ENCODE data around the gene ZDHHC7. TPM values are rescaled to one million over a fixed set of nuclear protein-coding genes. Genes with fewer than 3 reads are reported as not detected.

Gene ZDHHC7
- total and polyA plus RNA-seq, 9 of the 15 experiments (the other 6 are each of a cell fraction or from before 2014, with no cell fraction given), result 1.7 to 49.7 (median 37.4) TPM

DNA sequence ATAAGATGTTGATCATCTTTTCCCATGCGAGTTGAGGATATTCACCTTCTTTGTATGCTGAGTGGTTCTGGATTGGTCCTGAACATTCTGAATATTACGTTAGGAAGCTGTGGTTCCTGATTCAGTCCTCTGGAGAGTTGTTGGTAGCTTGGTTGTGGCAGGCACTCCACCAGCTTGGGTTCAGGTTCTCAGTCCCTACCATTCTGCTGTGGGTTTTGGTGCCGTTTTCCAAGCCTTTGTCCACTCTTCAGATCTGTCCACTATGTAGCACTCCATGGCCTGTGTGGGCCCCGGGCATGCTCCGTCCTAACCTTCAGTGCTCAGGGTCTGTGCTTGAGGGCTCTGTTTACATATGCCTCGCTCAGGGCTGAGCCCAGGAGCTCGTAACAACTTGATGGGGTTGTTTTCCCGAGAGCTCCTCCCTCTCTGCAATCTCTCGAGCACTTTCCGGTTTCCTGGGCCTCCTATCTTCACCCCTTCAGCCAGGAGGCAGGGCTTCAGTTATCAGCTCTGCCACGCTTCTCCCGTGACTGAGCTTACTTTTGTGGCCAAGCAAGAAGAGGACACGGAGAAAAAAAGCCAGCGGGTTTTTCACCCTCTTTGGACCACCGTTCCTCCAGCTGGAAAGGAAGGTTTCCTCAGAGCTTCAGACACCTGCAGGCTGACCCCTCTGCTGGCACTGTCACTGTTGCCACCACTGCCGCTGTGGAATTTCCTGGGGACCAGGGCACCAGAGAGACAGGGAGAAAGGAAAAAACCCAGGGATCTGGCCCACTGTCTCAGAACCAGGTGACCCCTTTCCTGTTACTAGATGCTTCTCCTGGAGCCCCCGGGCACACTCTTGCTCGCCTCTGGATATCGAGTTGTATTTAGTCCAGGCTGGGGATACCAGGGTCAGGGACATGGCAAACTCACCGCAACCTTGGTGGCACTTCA is 35.9 kb upstream of the ZDHHC7 start (continued):
- TF ChIP-seq RREB1 (CRISPR knock-in tag; IDR thresholded peaks at IDR 0.05) (0 out of 2 replicates have a peak, but pooled peaks have one; percentile 43), CREB5 (CRISPR knock-in tag; IDR thresholded peaks at IDR 0.05) (no peak), E2F3 (CRISPR knock-in tag; IDR thresholded peaks at IDR 0.05) (no peak), ZBED1 (IDR thresholded peaks at IDR 0.05) (no peak; the same call in 1 of the 2 replicates), PHB (CRISPR knock-in tag; IDR thresholded peaks at IDR 0.05) (no peak), CBX3 (IDR thresholded peaks at IDR 0.05; ENCODE audit: borderline replicate concordance in 1 of 2, low read length in 2 of 2) (peak in 1 of 2 experiments; percentile 52; a peak in 1 of 3 replicates), GATAD2B (IDR thresholded peaks at IDR 0.05; ENCODE audit: borderline replicate concordance) (no peak), ATF4 (CRISPR knock-in tag; IDR thresholded peaks at IDR 0.05) (peak; percentile 30; the same call in 1 of the 2 replicates)
- TF ChIP-seq, protein P1, sequence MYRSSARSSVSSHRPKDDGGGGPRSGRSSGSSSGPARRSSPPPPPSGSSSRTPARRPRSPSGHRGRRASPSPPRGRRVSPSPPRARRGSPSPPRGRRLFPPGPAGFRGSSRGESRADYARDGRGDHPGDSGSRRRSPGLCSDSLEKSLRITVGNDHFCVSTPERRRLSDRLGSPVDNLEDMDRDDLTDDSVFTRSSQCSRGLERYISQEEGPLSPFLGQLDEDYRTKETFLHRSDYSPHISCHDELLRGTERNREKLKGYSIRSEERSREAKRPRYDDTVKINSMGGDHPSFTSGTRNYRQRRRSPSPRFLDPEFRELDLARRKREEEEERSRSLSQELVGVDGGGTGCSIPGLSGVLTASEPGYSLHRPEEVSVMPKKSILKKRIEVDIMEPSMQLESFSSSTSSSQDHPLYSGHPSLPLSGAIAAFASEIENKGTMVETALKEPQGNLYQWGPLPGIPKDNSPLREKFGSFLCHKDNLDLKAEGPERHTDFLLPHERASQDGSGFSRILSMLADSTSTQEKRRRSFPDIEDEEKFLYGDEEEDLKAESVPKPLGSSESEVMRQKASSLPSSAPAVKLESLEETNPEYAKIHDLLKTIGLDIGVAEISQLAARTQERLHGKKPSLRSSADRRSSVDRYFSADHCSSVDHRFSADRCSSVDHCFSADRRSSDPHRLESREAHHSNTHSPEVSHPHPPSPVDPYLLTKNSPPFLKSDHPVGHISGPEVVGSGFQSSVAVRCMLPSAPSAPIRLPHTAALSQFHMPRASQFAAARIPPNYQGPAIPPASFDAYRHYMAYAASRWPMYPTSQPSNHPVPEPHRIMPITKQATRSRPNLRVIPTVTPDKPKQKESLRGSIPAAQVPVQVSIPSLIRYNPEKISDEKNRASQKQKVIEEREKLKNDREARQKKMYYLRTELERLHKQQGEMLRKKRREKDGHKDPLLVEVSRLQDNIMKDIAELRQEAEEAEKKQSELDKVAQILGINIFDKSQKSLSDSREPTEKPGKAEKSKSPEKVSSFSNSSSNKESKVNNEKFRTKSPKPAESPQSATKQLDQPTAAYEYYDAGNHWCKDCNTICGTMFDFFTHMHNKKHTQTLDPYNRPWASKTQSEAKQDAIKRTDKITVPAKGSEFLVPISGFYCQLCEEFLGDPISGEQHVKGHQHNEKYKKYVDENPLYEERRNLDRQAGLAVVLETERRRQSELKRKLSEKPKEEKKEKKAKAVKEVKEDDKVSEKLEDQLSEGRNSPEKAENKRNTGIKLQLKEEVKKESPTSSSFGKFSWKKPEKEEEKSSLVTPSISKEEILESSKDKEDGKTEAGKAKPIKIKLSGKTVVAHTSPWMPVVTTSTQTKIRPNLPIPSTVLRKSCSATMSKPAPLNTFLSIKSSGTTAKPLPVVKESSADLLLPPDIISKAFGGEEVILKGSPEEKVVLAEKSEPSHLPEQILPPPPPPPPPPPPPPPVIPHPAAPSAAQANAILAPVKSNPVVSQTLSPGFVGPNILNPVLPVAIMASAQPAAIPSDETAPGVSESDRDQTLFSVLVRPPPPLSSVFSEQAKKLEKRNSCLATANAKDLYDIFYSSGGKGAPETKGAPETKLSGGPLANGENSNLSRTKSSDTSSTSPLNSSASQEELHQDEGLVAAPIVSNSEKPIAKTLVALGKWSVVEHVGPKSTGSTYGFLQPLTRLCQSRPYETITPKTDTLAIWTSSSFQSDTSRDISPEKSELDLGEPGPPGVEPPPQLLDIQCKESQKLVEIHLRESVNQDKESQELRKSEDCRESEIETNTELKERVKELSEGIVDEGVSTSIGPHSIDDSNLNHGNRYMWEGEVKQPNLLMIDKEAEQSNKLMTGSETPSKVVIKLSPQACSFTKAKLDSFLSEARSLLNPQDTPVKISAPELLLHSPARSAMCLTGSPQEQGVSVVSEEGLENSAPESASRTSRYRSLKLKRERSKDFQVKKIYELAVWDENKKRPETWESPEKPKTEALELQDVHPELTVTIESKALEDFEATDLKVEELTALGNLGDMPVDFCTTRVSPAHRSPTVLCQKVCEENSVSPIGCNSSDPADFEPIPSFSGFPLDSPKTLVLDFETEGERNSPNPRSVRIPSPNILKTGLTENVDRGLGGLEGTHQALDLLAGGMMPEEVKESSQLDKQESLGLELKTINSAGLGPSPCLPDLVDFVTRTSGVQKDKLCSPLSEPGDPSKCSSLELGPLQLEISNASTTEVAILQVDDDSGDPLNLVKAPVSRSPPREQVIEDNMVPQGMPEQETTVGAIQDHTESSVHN (IDR thresholded peaks at IDR 0.05; ENCODE audit: borderline replicate concordance in 1 of 2, low read depth in 1 of 2), result no peak

All from K562 (cell line).